IPS DF 19.7 (cell line): ENCODE measurements around the gene CCDC158.
A peak's percentile ranks its signal among the peaks of the same experiment; 100 is the strongest.
"Not testable (repeated sequence)": the region's sequence is repeated elsewhere in the genome, so short reads cannot be mapped to it uniquely, and the experiment has no call there.

Source experiments
- DNase-seq: peaks from one replicate; pipeline ENCODE4 v3.0.0-alpha.2; 2013; ENCODE audit warnings: low read depth, low spot score

Gene CCDC158

GRCh38 chr4:76311896-76312331 is 109.0 kb downstream of the CCDC158 start:
- no peak for DNase-seq

- DNase-seq, result no peak
Observed at GRCh38 chr4:76310683-76311082, 110.3 kb downstream of the CCDC158 start.

DNA sequence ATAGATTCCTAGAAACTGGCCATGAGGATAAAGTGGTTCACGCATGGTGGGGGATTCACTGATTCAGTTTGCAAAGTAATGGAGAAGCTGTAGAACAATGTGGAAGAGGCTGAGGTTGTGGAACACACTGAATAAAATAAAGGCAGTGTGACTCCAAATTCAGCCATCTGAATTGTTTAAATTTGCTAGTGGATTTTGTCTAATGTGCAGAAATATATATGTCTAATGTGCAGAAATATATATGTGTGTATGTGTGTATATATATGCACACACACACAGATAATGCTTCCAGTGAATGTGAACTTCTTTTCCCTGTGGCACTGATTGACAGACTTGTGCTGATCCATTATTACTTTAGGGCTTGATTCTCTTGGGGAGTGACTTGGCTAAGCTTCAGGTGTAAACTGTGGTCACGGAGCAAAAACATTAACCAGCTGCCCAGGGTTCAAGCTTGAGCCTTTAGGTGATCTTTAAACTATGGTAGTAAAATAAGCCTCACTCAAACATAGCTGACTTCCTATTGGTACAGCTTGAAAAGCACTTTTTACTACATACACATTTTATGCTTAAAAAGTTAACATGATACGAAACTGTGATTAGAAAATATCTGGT is 110.9 kb downstream of the CCDC158 start:
- no peak for DNase-seq

- DNase-seq, result no peak
Observed at GRCh38 chr4:76308548-76308947, 112.4 kb downstream of the CCDC158 start.

DNA sequence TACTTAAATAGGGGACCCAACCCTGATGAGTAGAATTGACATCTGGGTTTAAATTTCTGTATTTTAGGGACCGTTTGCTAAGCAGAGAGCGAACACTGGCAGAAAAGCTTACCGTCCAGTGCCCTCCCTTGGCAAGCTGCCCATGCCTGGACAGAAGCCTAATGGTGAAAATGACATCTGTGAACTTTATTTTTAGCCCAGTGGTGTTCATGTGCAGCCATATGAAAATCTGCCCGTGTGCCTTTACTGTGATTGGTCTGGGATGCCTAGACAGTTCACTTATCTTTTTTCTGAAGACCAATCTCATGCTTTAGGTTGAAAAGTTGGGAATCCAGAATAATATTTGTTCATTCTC is 113.3 kb downstream of the CCDC158 start:
- no peak for DNase-seq

GRCh38 chr4:76306882-76307659 is 113.9 kb downstream of the CCDC158 start:
- DNase-seq, result no peak

DNA sequence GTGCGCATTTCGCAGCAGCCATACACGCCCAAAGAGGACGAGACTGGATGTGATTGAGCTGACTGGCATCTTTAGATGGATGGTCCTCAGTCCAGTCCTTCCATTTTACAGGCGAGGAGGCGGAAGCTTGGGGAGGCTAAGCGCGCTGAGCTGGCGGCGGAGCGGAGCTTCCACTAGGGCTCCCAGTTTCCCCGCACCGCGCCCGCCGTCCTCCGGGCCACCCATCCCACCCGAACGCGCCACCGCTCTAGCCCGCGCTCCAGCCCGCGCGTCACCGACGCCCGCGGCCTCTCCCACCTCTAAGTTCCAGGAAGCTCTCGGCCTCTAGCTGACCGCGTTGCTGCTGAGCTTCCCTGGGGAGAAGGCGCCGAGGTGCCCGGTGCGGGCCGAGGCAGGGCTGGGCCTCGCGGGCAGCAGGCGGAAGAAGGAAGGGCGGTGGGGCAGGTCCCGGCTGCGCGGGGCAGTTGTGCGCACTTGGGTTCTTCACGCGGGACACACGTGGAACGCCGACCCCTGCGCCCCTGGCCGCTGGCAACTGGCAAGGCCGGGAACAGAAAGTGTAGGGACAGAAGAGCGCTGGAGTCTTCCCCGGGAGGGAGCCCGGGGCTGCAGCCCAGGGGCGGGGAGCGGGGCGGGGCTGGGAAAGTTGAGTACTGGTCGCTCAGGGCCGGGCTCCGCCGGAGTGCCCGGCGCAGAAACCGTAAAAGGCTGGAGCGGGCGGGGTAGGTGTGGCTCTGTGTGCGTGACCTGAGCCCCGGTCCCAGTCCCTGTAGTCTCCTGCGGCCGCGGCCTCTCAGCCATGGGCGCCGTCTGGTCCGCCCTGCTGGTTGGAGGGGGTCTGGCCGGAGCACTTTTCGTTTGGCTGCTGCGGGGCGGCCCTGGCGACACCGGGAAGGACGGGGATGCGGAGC is 114.7 kb downstream of the CCDC158 start, which contains the start of gene STBD1:
Gene STBD1, plus strand, starts transcription at position 763 of the 911 bp plus-strand sequence. Its CDS starts 37 bp downstream, at position 800.
- DNase-seq, result peak; percentile 17

DNA sequence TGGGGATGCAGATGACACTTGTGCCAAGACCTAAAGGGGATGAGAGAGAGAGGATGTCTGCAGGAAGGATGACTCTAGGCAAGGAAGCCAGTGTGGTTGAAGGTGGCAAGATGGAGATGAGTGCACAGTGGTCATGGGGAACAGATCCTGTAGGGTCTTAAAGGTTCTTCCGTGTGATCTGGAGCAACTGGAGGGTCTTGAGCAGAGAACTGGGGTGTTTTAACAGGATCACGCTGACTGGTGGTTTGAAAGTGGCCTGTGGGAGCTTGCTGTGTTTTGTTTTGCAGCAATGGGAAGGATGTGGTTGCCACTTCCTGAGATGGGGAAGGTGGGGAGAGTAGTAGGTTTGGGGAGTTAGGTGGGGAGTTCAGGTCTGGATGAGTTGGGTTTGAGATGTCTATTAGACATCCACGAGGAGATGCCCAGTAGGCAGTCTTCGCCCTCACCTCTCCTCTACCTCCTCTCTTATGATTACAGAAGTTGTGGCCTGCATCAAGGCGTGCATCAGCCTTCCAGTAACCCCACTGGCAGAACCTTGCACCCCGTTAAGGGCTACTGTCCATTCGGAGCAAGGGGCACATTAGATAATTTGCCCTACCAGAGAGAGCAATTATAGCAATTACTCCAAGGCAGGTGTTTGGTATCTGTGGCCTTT is 115.8 kb downstream of the CCDC158 start:
- no peak for DNase-seq

DNA sequence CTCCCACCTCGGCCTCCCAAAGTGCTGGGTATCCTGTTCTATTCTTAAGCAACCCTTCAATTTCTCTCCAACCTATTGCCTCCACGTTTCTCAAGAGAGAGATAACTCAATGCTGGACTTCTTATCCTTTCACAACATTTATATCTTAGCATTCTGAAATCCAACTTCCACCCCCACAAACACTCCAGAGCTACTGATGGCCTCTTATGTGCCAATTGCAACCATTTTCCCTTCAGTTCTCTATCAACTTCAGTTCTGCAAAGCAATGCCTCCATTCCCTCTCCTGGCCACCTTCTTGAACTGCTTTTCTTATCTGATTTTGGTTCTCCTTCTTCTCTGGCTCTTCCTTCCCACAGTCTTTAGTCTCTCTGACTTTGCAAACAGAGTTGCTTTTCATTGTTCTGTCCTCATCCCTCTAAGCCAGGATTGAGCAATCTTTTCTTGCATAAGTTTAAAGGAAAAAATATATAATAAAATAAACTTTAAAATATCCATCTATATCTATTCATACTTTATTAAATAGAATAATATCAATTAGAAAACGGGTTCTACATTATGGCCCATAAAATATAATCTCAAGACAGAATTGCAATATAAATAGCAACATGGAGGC is 118.0 kb downstream of the CCDC158 start:
- DNase-seq, result no peak

DNA sequence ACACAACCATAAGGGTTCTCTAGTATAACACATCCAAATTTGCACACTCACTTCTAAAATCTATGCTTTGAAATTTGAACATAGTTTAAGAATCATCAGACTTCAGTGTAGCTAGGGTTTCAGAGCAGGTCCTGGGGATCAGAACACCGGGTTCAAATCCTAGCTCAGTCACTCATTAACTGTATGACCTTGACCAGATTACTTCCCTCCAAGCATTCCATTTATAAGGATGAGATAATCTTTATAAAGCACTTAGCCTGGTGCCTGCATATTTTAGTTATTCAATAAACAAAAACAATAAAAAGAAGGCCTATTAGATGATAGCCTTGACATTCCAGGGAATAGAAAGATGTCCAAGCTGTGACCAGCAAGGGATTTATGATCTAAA is 119.2 kb downstream of the CCDC158 start:
- DNase-seq, result no peak

GRCh38 chr4:76301068-76301774 is 119.7 kb downstream of the CCDC158 start:
- no peak for DNase-seq

- DNase-seq, result no peak
Observed at GRCh38 chr4:76300012-76300411, 120.9 kb downstream of the CCDC158 start.

DNA sequence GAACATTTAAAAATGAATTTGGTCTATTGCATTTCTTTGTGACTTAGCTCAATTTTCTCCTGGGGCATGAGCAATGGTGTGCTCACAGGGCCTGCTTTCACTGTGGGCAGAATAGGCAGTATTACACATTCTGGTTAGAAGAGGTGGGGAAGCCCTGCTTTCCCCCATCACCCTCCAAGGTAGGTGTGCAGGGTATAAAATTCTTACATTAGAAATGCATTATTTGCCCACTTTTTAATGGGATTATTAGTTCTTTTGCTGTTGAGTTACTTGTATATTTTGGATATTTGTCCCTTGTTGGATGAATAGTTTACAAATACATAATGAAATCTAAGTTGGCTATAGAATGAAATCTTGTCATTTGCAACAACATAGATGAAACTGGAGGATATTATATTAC is 122.7 kb downstream of the CCDC158 start:
- DNase-seq, result no peak

DNA sequence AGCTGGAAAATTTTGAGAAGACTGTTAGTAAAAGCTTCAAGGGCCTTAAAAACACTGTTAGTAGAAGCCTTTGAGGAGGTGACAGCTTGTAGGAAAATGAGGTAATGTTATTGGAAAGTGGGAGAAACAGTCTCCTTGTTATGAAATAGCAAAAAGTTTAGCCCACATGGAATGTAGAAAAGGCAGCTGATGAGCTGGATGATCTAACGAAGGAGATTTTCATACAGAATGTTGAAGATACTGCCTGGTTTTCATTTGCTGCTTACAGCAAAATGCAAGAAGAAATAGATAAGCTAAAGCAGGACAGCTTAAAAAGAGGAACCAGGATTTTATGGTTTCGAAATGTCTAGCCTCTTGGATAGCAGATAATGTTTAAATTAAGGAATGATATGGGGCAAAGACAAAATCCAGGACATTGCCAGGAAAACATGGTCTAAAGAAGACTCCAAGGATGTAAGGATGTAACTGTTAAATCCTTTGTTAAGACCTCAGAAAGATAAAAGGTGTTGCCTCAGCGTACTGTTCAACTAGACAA is 124.6 kb downstream of the CCDC158 start:
- no peak for DNase-seq

DNA sequence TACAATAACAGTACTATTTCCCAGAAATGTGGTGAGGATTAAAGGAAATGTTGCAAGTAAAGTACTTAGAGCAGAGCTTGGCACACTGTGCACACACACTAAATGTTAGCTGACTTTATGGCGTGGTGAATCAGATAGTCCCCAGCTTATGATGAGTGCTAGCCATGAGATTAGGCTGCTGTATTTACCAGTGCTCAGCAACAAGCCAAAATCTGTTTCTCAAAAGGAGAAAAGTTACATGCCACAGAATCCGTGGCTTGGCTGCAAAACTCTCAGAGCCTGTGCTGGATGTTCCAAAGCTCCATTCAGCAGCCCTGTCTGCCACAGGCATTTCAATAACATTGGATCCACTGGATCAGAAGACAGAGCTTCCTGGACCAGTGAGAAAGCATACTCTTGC is 127.2 kb downstream of the CCDC158 start:
- no peak for DNase-seq

GRCh38 chr4:76292730-76293129 is 128.2 kb downstream of the CCDC158 start:
- DNase-seq, result no peak

DNA sequence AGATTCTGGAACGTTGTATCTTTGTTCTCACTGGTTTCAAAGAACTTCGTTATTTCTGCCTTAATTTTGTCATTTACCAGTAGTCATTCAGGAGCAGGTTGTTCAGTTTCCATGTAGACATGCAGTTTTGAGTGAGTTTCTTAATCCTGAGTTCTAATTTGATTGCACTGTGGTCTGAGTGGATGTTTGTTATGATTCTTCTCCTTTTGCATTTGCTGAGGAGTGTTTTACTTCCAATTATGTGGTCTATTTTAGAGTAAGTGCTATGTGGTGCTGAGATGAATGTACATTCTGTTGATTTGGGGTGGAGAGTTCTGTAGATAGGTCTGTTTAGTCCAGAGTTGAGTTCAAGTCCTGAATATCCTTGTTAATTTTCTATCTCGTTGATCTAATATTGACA is 133.1 kb downstream of the CCDC158 start:
- not testable (repeated sequence) for DNase-seq

- no peak for DNase-seq
Observed at GRCh38 chr4:76283900-76284299, 137.0 kb downstream of the CCDC158 start.

- DNase-seq, result no peak
Observed at GRCh38 chr4:76282941-76283689, 137.8 kb downstream of the CCDC158 start.

DNA sequence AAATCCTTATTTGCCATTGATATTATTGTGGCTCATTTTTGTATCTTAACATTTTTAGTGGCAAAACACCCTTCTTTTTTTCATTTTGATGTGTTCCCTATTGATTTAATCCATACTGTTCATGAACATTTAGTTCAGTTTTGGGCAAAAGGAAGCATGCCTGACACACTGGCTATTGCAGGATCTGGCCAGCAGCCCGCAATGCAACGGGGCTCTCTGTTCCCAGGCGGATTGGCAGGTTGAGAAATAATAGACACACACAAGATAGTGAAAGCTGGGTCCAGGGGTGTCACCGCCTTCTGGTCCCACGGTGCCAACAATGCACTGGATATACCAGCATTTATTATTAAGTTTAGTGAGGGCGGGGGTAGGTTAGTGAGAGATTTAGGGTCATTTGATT is 139.3 kb downstream of the CCDC158 start:
- not testable (repeated sequence) for DNase-seq
